MCF 10A (cell line): Measurements from ENCODE around the gene LHX2. TPM values are rescaled to one million over a fixed set of nuclear protein-coding genes. Genes with fewer than 3 reads are reported as not detected.

Experiments
- BruUV-seq: library from RNA; stranded (reverse); fragments of 400-500 nt; replicated peaks from 2 replicates; lab custom pipeline; 2021; lab: Mats Ljungman, UMichigan
- CTCF ChIA-PET: fragments of 300-600 bp; sonication (Branson Sonifier 250); formaldehyde crosslinking; extraction: SDS; loops from one replicate; lab custom pipeline; 2021; ENCODE audit warnings: antibody characterized with exemption, inconsistent platforms; lab: Yijun Ruan, JAX
- POLR2A ChIA-PET: fragments of 300-600, 350-650 bp; sonication (Branson Sonifier 250); formaldehyde crosslinking; extraction: SDS; loops from one replicate; lab custom pipeline; 2020; ENCODE audit warnings: antibody characterized with exemption, inconsistent platforms; lab: Yijun Ruan, JAX
- DNase-seq: peaks from one replicate; pipeline ENCODE4 v3.0.0-alpha.2; 2018; ENCODE audit not compliant: unreplicated experiment
- H3K27ac Mint-ChIP-seq: one replicate; pipeline ENCODE4 v1.8.0; 2022; ENCODE audit warnings: mild to moderate bottlenecking, low read depth, mixed read lengths; ENCODE audit not compliant: unreplicated experiment
- H3K27me3 Mint-ChIP-seq: one replicate; pipeline ENCODE4 v1.8.0; 2022; ENCODE audit warnings: mixed read lengths; ENCODE audit not compliant: insufficient read depth, unreplicated experiment
- H3K36me3 Mint-ChIP-seq: one replicate; pipeline ENCODE4 v1.8.0; 2022; ENCODE audit warnings: mild to moderate bottlenecking, moderate library complexity, mixed read lengths; ENCODE audit not compliant: insufficient read depth, unreplicated experiment
- H3K4me1 Mint-ChIP-seq: one replicate; pipeline ENCODE4 v1.8.0; 2022; ENCODE audit warnings: mixed read lengths; ENCODE audit not compliant: insufficient read depth, unreplicated experiment
- H3K4me3 Mint-ChIP-seq: one replicate; pipeline ENCODE4 v1.8.0; 2022; ENCODE audit warnings: mild to moderate bottlenecking, moderate library complexity, mixed read lengths; ENCODE audit not compliant: unreplicated experiment
- H3K9me3 Mint-ChIP-seq: one replicate; pipeline ENCODE4 v1.8.0; 2022; ENCODE audit warnings: mixed read lengths; ENCODE audit not compliant: unreplicated experiment
- intact Hi-C: fragments of 100-400 bp; cut with micrococcal nuclease; formaldehyde crosslinking; loops from 2 replicates; pipeline ENCODE4 v1.14.1; 2022
- total RNA-seq: library from RNA; stranded (reverse); gene quantifications from 2 replicates; pipeline ENCODE4 v1.2.3, GENCODE V29; 2022
- TF ChIP-seq, protein P1 (sequence below): fragments of 200-600 bp; IDR thresholded peaks from one replicate; pipeline ENCODE4 v1.8.0; 2022; ENCODE audit warnings: antibody characterized with exemption, mild to moderate bottlenecking; ENCODE audit not compliant: unreplicated experiment

Gene LHX2
- total RNA-seq, 1 experiment from 2014 or later, result 0.63 TPM

DNA sequence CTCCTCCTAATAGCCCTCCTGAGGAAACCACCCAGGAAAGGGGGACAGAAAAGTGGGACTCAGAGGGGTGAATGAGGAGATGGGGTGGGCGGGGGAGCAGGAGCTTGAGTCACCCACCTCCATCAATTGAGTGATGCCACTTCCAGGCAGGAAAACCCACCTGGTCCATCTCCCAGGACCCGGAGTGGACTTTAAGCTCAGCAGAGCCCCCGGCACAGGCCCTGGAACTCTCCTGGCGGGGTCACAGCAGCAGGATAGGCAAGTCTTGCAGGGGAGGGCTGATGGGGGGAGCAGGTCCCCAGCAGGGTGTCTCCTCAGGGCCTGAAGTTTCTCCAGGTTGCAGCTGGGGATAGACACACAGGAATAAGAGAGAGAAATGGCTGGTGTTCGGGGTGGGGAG, 40.8 kb downstream of the LHX2 start:
- TF ChIP-seq, protein P1, sequence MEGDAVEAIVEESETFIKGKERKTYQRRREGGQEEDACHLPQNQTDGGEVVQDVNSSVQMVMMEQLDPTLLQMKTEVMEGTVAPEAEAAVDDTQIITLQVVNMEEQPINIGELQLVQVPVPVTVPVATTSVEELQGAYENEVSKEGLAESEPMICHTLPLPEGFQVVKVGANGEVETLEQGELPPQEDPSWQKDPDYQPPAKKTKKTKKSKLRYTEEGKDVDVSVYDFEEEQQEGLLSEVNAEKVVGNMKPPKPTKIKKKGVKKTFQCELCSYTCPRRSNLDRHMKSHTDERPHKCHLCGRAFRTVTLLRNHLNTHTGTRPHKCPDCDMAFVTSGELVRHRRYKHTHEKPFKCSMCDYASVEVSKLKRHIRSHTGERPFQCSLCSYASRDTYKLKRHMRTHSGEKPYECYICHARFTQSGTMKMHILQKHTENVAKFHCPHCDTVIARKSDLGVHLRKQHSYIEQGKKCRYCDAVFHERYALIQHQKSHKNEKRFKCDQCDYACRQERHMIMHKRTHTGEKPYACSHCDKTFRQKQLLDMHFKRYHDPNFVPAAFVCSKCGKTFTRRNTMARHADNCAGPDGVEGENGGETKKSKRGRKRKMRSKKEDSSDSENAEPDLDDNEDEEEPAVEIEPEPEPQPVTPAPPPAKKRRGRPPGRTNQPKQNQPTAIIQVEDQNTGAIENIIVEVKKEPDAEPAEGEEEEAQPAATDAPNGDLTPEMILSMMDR, result no peak
- CTCF ChIA-PET, result interaction anchor here (0.6 to 1.7 kb wide), 3 partner anchors 12 to 348 kb away, joined by 3 to 5 read pairs (median 4); no protein-coding TSS in a partner anchor
- POLR2A ChIA-PET, result no interaction called here
- H3K4me1 Mint-ChIP-seq, result no peaks in the 10 kb centered on the region
- H3K36me3 Mint-ChIP-seq, result no peaks in the 10 kb centered on the region
- intact Hi-C loops, result no loop called here
- H3K4me3 Mint-ChIP-seq, result no peak overlapping the region
- no peak overlapping the region for H3K27ac Mint-ChIP-seq
- no peak for DNase-seq
- BruUV-seq, result no TSS peak
- H3K27me3 Mint-ChIP-seq, result no peaks in the 10 kb centered on the region
- no peaks in the 10 kb centered on the region for H3K9me3 Mint-ChIP-seq

DNA sequence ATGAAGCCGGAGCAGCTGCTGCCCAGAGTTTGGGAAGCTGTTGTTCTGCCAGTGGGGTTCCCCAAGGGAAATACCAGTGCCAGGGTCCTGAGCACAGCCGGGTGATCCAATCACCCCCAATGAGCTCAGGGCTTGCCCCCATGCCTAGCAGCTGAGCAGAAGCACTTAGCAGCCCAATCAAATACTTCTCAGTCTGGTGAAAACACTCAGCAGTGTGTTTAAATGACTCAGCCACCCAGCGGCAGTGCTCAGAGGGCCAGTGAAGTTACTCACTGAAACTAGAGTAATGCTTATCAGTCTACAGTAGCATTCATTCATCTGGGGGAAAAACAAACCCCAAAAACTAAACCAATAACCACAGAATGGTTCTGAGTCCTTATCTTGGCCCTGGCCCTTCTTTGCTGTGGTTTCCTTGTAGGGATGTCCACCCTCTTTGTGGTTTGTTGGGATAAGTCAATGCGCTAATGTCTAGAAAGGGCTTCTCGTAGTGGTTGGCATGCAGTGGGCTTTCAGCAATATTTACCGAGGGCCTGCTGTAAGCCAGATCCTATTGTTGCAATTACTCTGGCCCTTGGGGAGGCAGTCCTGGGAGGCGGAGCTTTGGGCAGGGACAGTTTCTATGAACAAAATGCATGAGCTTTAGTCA, 43.1 kb downstream of the LHX2 start:
- DNase-seq, result peak; percentile 41
- Mint-ChIP-seq H3K9me3 (no peaks in the 10 kb centered on the region), H3K27ac (no peak overlapping the region), H3K36me3 (no peaks in the 10 kb centered on the region), H3K4me3 (no peak overlapping the region), H3K4me1 (no peaks in the 10 kb centered on the region), H3K27me3 (no peaks in the 10 kb centered on the region)
- no TSS peak for BruUV-seq
- POLR2A ChIA-PET, result no interaction called here
- TF ChIP-seq, protein P1, result no peak
- intact Hi-C loops, result no loop called here
- CTCF ChIA-PET, result interaction anchor here (0.6 kb wide), 1 partner anchor 355 kb away, joined by 3 read pairs; no protein-coding TSS in a partner anchor

GRCh38 chr9:124060844-124061605, 49.5 kb downstream of the LHX2 start:
- Mint-ChIP-seq H3K36me3 (no peaks in the 10 kb centered on the region), H3K9me3 (no peaks in the 10 kb centered on the region), H3K4me3 (no peak overlapping the region), H3K27ac (no peak overlapping the region), H3K27me3 (no peaks in the 10 kb centered on the region), H3K4me1 (no peaks in the 10 kb centered on the region)
- ChIA-PET POLR2A (no interaction called here), CTCF (no interaction called here)
- intact Hi-C loops, result no loop called here
- no peak for DNase-seq
- BruUV-seq, result no TSS peak
- TF ChIP-seq, protein P1, result no peak

DNA sequence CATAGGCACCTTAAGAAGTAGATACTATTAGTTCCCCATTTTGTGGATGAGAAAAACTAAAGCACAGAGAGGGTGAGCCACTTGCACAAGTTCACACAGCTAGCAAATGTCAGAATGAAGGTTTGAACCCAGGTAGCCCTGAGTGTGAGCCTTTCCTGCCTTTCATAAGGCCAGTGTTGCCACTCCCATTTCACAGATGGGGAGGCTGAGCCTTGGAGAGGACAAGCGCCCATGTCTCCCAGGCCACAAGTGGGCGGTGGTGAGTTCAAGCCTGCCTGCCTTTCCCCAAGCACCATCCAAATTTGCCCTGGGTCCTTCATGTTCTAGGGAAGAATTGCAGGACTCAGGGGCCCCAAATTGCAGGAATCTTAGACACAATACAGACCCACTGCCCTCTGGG, 50.6 kb downstream of the LHX2 start:
- no peaks in the 10 kb centered on the region for H3K27me3 Mint-ChIP-seq
- intact Hi-C loops, result no loop called here
- no TSS peak for BruUV-seq
- ChIA-PET CTCF (interaction anchor here (0.6 kb wide), 1 partner anchor 64 kb away, joined by 4 read pairs; no protein-coding TSS in a partner anchor), POLR2A (no interaction called here)
- H3K4me3 Mint-ChIP-seq, result no peak overlapping the region
- TF ChIP-seq, protein P1, result no peak
- H3K27ac Mint-ChIP-seq, result no peak overlapping the region
- H3K36me3 Mint-ChIP-seq, result no peaks in the 10 kb centered on the region
- DNase-seq, result no peak
- H3K4me1 Mint-ChIP-seq, result no peaks in the 10 kb centered on the region
- no peaks in the 10 kb centered on the region for H3K9me3 Mint-ChIP-seq
